ENCODE data around the gene ATG3. TPM values are rescaled to one million over a fixed set of nuclear protein-coding genes. Genes with fewer than 3 reads are reported as not detected.

The ATG3 gene
- total and polyA plus RNA-seq, 4 donors: 28.6 to 51.1 (median 37.4) TPM

GRCh38 chr3:112583105-112583504, 21.3 kb upstream of the ATG3 start:
- no peak overlapping the region for H3K9ac ChIP-seq (ENCODE audit: low read depth in 1 of 2, low read length in 2 of 2)
- H3K27me3 ChIP-seq (ENCODE audit: control insufficient read depth in 4 of 4, insufficient read depth in 4 of 4, low read length in 3 of 4): no peaks in the 10 kb centered on the region
- DNase-seq (ENCODE audit: low spot score): no peak
- TF ChIP-seq RXRA (IDR thresholded peaks at IDR 0.05) (no peak), GABPA (IDR thresholded peaks at IDR 0.05 in 1 of 2, conservative IDR thresholded peaks at IDR 0.05 in 1 of 2) (no peak), FOXA1 (IDR thresholded peaks at IDR 0.05) (no peak), REST (IDR thresholded peaks at IDR 0.05) (no peak), ATF3 (IDR thresholded peaks at IDR 0.05) (no peak), MAX (IDR thresholded peaks at IDR 0.05) (no peak), CTCF (IDR thresholded peaks at IDR 0.05; ENCODE audit: low read depth, low read length, missing input control) (no peak)
- H3K4me3 ChIP-seq (ENCODE audit: low read depth in 1 of 3, low read length in 3 of 3): no peak overlapping the region
- no peaks in the 10 kb centered on the region for H3K9me3 ChIP-seq (ENCODE audit: control insufficient read depth in 4 of 4, low read length in 3 of 4)
- peaks cover 4 to 32% (median 27%) of the 10 kb centered on the region in 4 donors for H3K36me3 ChIP-seq (ENCODE audit: control insufficient read depth in 4 of 4, insufficient read depth in 3 of 4, low read depth in 1 of 4, low read length in 3 of 4)
- H3K27ac ChIP-seq (ENCODE audit: low read depth in 1 of 2, low read length in 2 of 2): no peak overlapping the region
- 82% methylated on average over 3 of the region's 3 CpGs for WGBS
- H3K4me1 ChIP-seq (ENCODE audit: control insufficient read depth in 4 of 4, insufficient read depth in 4 of 4, low read length in 3 of 4): no peaks in the 10 kb centered on the region

GRCh38 chr3:112582244-112582874, 20.6 kb upstream of the ATG3 start:
- 89% methylated on average over 2 of the region's 2 CpGs for WGBS
- DNase-seq (ENCODE audit: low spot score): no peak
- Histone ChIP-seq H3K27ac (ENCODE audit: low read depth in 1 of 2, low read length in 2 of 2) (no peak overlapping the region), H3K9ac (ENCODE audit: low read depth in 1 of 2, low read length in 2 of 2) (no peak overlapping the region), H3K9me3 (ENCODE audit: control insufficient read depth in 4 of 4, low read length in 3 of 4) (no peaks in the 10 kb centered on the region), H3K4me1 (ENCODE audit: control insufficient read depth in 4 of 4, insufficient read depth in 4 of 4, low read length in 3 of 4) (no peaks in the 10 kb centered on the region), H3K36me3 (ENCODE audit: control insufficient read depth in 4 of 4, insufficient read depth in 3 of 4, low read depth in 1 of 4, low read length in 3 of 4) (peaks cover 4 to 32% (median 29%) of the 10 kb centered on the region in 4 donors), H3K4me3 (ENCODE audit: low read depth in 1 of 3, low read length in 3 of 3) (no peak overlapping the region), H3K27me3 (ENCODE audit: control insufficient read depth in 4 of 4, insufficient read depth in 4 of 4, low read length in 3 of 4) (no peaks in the 10 kb centered on the region)
- TF ChIP-seq CTCF (IDR thresholded peaks at IDR 0.05; ENCODE audit: low read depth, low read length, missing input control): peak; percentile 44
- TF ChIP-seq MAX (IDR thresholded peaks at IDR 0.05): no peak
- no peak for TF ChIP-seq JUND (IDR thresholded peaks at IDR 0.05)
- no peak for TF ChIP-seq HNF4G (IDR thresholded peaks at IDR 0.05)
- no peak for TF ChIP-seq TAF1 (conservative IDR thresholded peaks at IDR 0.05)
- TF ChIP-seq RXRA (IDR thresholded peaks at IDR 0.05): no peak
- no peak for TF ChIP-seq GABPA (IDR thresholded peaks at IDR 0.05 in 1 of 2, conservative IDR thresholded peaks at IDR 0.05 in 1 of 2)
- TF ChIP-seq SP1 (IDR thresholded peaks at IDR 0.05): no peak
- no peak for TF ChIP-seq EGR1 (IDR thresholded peaks at IDR 0.05; ENCODE audit: low read depth in 2 of 2)
- TF ChIP-seq RAD21 (IDR thresholded peaks at IDR 0.05): peak; percentile 72 to 77
- no peak for TF ChIP-seq REST (IDR thresholded peaks at IDR 0.05)

Measured in liver (tissue), 9 donors.